K562 (cell line): ENCODE results near the gene CMBL. TPM values are rescaled to one million over a fixed set of nuclear protein-coding genes. Genes with fewer than 3 reads are reported as not detected.

ENCODE experiments used
- ATAC-seq: fragments of 200-7000 bp; cut with Tn5 transposase; 3 replicates; pipeline ENCODE4 v1.9.1; 2020; ENCODE audit warnings: moderate library complexity
- BruUV-seq: library from RNA; stranded (reverse); fragments of 400-500 nt; replicated peaks from 2 replicates; lab custom pipeline; 2021; lab: Mats Ljungman, UMichigan
- CTCF ChIA-PET: fragments of 300-600 bp; formaldehyde crosslinking; extraction: SDS; loops from one replicate; lab custom pipeline; 2021; ENCODE audit warnings: low intra/inter-chr PET ratio; lab: Yijun Ruan, JAX
- POLR2A ChIA-PET: fragments of 300-600, 350-650 bp; sonication (Branson Sonifier 250); formaldehyde crosslinking; extraction: SDS; loops from one replicate; lab custom pipeline; 2021; ENCODE audit warnings: antibody characterized with exemption, inconsistent platforms; lab: Yijun Ruan, JAX
- DNase-seq, 4 experiments: peaks; one replicate each; pipeline versions ENCODE4 v3.0.0 to v3.0.0-alpha.2; 2011 to 2018; ENCODE audit warnings: low spot score in 3 of 4, mixed read lengths in 3 of 4; ENCODE audit errors: extremely low read depth in 1 of 4
- FAIRE-seq: peaks from 2 replicates; lab custom pipeline; 2011; peaks lifted over from hg19 to GRCh38; lab: Jason Lieb, UNC
- H2AFZ ChIP-seq: 2 replicates; pipeline ENCODE4 v1.6.0; 2011; ENCODE audit warnings: low read depth, low read length, control low read depth, inconsistent platforms
- H3K27ac ChIP-seq: fragments of 200-600 bp; 3 replicates; pipeline ENCODE4 v1.8.0; 2011; ENCODE audit warnings: low read depth, mild to moderate bottlenecking, control low read depth, inconsistent platforms, low read length, moderate library complexity, mixed read lengths; ENCODE audit errors: extremely low read depth
- H3K27me3 ChIP-seq, 2 experiments: fragments of 300-600 bp in 1 of 2; 2 replicates in 1 of 2; 3 replicates in 1 of 2; pipeline versions ENCODE4 v1.6.0 to v1.8.0; 2011; ENCODE audit warnings: inconsistent platforms in 2 of 2, low read length in 2 of 2, mild to moderate bottlenecking in 1 of 2, mixed read lengths in 1 of 2, moderate library complexity in 1 of 2; ENCODE audit not compliant: control insufficient read depth in 2 of 2, insufficient read depth in 2 of 2
- H3K36me3 ChIP-seq: fragments of 300-600 bp; 3 replicates; pipeline ENCODE4 v1.8.0; 2011; ENCODE audit warnings: mild to moderate bottlenecking, low read length, inconsistent platforms; ENCODE audit not compliant: control insufficient read depth, insufficient read depth
- H3K4me1 ChIP-seq, 2 experiments: fragments of 200-600 bp in 1 of 2; replicated peaks in 1 of 2; 2 replicates in 1 of 2; 3 replicates in 1 of 2; pipeline versions ENCODE4 v1.5.1 to v1.8.0; 2011; ENCODE audit warnings: inconsistent platforms in 2 of 2, low read length in 2 of 2, mild to moderate bottlenecking in 1 of 2, mixed read lengths in 1 of 2, moderate library complexity in 1 of 2; ENCODE audit not compliant: control insufficient read depth in 2 of 2, insufficient read depth in 2 of 2
- H3K4me2 ChIP-seq: 2 replicates; pipeline ENCODE4 v1.6.1; 2011; ENCODE audit warnings: low read length, control low read depth, inconsistent platforms, mixed read lengths; ENCODE audit not compliant: insufficient read depth
- H3K4me3 ChIP-seq: fragments of 200-600 bp; sonication (generic), shearing (Covaris generic); 2 replicates; pipeline ENCODE4 v1.5.1; 2016; ENCODE audit warnings: control low read depth, inconsistent platforms
- H3K79me2 ChIP-seq: fragments of 200-600 bp; 3 replicates; pipeline ENCODE4 v1.8.0; 2011; ENCODE audit warnings: low read length, inconsistent platforms; ENCODE audit not compliant: control insufficient read depth, insufficient read depth
- H3K9ac ChIP-seq, 2 experiments: 2 replicates each; pipeline versions ENCODE4 v1.6.0 to v1.6.1; 2011; ENCODE audit warnings: low read depth in 2 of 2, low read length in 2 of 2, control low read depth in 1 of 2, inconsistent platforms in 1 of 2, mild to moderate bottlenecking in 1 of 2, mixed read lengths in 1 of 2; ENCODE audit not compliant: insufficient read depth in 1 of 2
- H3K9me1 ChIP-seq: one replicate; pipeline ENCODE4 v1.6.0; 2011; ENCODE audit warnings: inconsistent platforms, mild to moderate bottlenecking, low read length, moderate library complexity; ENCODE audit not compliant: control insufficient read depth, insufficient read depth
- H3K9me3 ChIP-seq: replicated peaks from 2 replicates; pipeline ENCODE4 v1.5.1; 2011; ENCODE audit warnings: low read depth, low read length, inconsistent platforms; ENCODE audit not compliant: control insufficient read depth, insufficient read depth
- H4K20me1 ChIP-seq: replicated peaks from 2 replicates; pipeline ENCODE4 v1.6.1; 2011; ENCODE audit warnings: low read length, inconsistent platforms, mixed read lengths; ENCODE audit not compliant: control insufficient read depth, insufficient read depth
- NBN ChIP-seq: fragments of 450-650 bp; IDR thresholded peaks from 2 replicates; pipeline ENCODE4 v1.6.1; 2016; ENCODE audit warnings: low read depth, mild to moderate bottlenecking
- PRDM10 ChIP-seq: fragments of 450-650 bp; IDR thresholded peaks from 2 replicates; pipeline ENCODE4 v1.6.1; 2018; ENCODE audit not compliant: partially characterized antibody
- WGBS: fragments of 100-300 bp; shearing (Covaris generic); methylation state at CpG from one replicate; pipeline ENCODE4 v1.1.6; 2016; ENCODE audit warnings: low coverage, mixed read lengths; ENCODE audit not compliant: insufficient coverage; ENCODE audit errors: missing lambda C conversion rate; 5-methylcytosine and 5-hydroxymethylcytosine counted together
- in situ Hi-C: fragments of 300-500 bp; cut with MboI; formaldehyde crosslinking; loops from 4 replicates; pipeline ENCODE4 v1.15.0; 2018; ENCODE audit warnings: inconsistent platforms, mixed read lengths
- intact Hi-C: fragments of 100-400 bp; cut with micrococcal nuclease; formaldehyde crosslinking; loops from 2 replicates; pipeline ENCODE4 v1.14.2; 2022
- polyA plus RNA-seq, 8 experiments: library from polyadenylated mRNA; depleted of rRNA in 4 of 8; stranded (reverse) in 5 of 8; unstranded in 3 of 8; fragments of >200 nt; fragmentation: Nextera tagmentation in 2 of 8; fragmentation: Illumina TruSeq in 1 of 8; extraction: Ambion mirVana in 2 of 8; extraction: Trizol in 1 of 8; gene quantifications; 2 replicates each; pipeline versions ENCODE4 v1.2.1 to v1.2.3, GENCODE V29; 2011 to 2014; ENCODE audit warnings: inconsistent platforms in 1 of 8, missing spikeins in 1 of 8
- total RNA-seq, 7 experiments: library from RNA; depleted of rRNA in 6 of 7; stranded (reverse); fragments of >200 nt in 6 of 7; fragmentation: Illumina TruSeq in 2 of 7; extraction: Trizol in 2 of 7; gene quantifications; 2 replicates each; pipeline versions ENCODE4 v1.2.1 to v1.2.3, GENCODE V29; 2011 to 2021; ENCODE audit warnings: low replicate concordance in 1 of 7

CMBL gene
- total and polyA plus RNA-seq, 9 of the 15 experiments (the other 6 are each of a cell fraction or from before 2014, with no cell fraction given) = 22.6 to 192 (median 71.1) TPM

GRCh38 chr5:10321882-10322281 lies 14.2 kb upstream of the CMBL start:
- CTCF ChIA-PET = no interaction called here
- Histone ChIP-seq H3K9me3 (no peaks in the 10 kb centered on the region), H3K9me1 (no peaks in the 10 kb centered on the region), H3K4me1 (peaks cover 47 to 54% of the 10 kb centered on the region in 2 experiments), H3K9ac (no peak overlapping the region; a peak in 1 of 4 replicates), H2AFZ (no peak overlapping the region; the same call in 1 of the 2 replicates), H3K79me2 (no peaks in the 10 kb centered on the region), H3K27ac (no peak overlapping the region), H3K27me3 (no peaks in the 10 kb centered on the region; a peak in 1 of 5 replicates), H3K4me2 (no peak overlapping the region), H3K4me3 (no peak overlapping the region), H4K20me1 (no peaks in the 10 kb centered on the region), H3K36me3 (no peaks in the 10 kb centered on the region)
- no TSS peak for BruUV-seq
- no peak for ATAC-seq
- in situ Hi-C loops = no loop called here
- 68% methylated on average over 9 of the region's 9 CpGs for WGBS
- FAIRE-seq = no peak
- peak in 1 of 4 experiments; percentile 5 for DNase-seq
- TF ChIP-seq NBN = no peak
- peak; percentile 90 for TF ChIP-seq PRDM10
- intact Hi-C loops = no loop called here
- POLR2A ChIA-PET = no interaction called here
